C4-2B (cell line): ENCODE data around the gene FAM222A.

Source experiments
- H3K27ac ChIP-seq: fragments of 450-650 bp; 2 replicates; pipeline ENCODE4 v1.5.1; 2017
- CTCF ChIP-seq: fragments of 450-650 bp; conservative IDR thresholded peaks from 2 replicates; pipeline ENCODE4 v1.5.1; 2017; ENCODE audit warnings: mild to moderate bottlenecking
- ZFX ChIP-seq: fragments of 450-650 bp; IDR thresholded peaks from 2 replicates; pipeline ENCODE4 v1.6.1; 2017

FAM222A gene

GRCh38 chr12:109765446-109765810, 51.8 kb downstream of the FAM222A start:
- H3K27ac ChIP-seq, result no peak overlapping the region
- TF ChIP-seq CTCF (no peak), ZFX (no peak)

- H3K27ac ChIP-seq, result no peak overlapping the region
- TF ChIP-seq ZFX, result no peak
- TF ChIP-seq CTCF, result no peak
These were observed 52.7 kb downstream of the FAM222A start for GRCh38 chr12:109766251-109766778.

GRCh38 chr12:109767456-109767855, 53.8 kb downstream of the FAM222A start:
- TF ChIP-seq ZFX, result no peak
- no peak for TF ChIP-seq CTCF
- H3K27ac ChIP-seq, result no peak overlapping the region

GRCh38 chr12:109767991-109768900, 54.6 kb downstream of the FAM222A start:
- no peak for TF ChIP-seq CTCF
- no peak for TF ChIP-seq ZFX
- no peak overlapping the region for H3K27ac ChIP-seq

GRCh38 chr12:109768901-109769670, 55.5 kb downstream of the FAM222A start:
- no peak for TF ChIP-seq CTCF
- no peak for TF ChIP-seq ZFX
- no peak overlapping the region for H3K27ac ChIP-seq

GRCh38 chr12:109770104-109770860, 56.7 kb downstream of the FAM222A start:
- no peak overlapping the region for H3K27ac ChIP-seq
- TF ChIP-seq CTCF (no peak), ZFX (no peak)
